ENCODE data around the gene TMEM255B.
A peak's percentile ranks its signal among the peaks of the same experiment; 100 is the strongest.

Gene TMEM255B

DNA sequence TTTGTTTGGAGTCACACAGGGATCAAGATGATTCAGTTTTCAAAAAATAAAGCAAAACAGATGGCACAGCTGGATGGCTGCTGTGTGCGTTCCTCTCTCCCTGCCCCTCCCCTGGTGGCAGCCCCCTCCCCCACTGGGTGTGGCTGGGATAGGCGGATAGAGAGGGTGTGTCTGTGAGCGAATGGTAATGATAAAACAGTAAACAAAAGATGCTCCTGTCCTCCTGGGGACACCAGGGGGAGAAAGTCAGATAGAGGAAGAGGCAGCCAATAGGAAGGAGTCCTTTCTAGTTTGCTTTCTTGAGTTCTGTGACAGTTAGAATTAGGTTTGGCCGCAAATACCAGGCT lies 6.5 kb downstream of the TMEM255B start:
- H3K4me1 ChIP-seq: peaks cover 79% of the 10 kb centered on the region
- peaks cover 16% of the 10 kb centered on the region for H3K9me3 ChIP-seq
- H3K4me2 ChIP-seq: peak overlapping the region; percentile 83; the same call in 1 of the 2 replicates
- H3K4me3 ChIP-seq: no peak overlapping the region
- H3K9ac ChIP-seq: no peak overlapping the region
- no peak overlapping the region for H3K27ac ChIP-seq
- peaks cover 7% of the 10 kb centered on the region; the same call in 1 of the 2 replicates for H3K36me3 ChIP-seq
- peaks cover 18% of the 10 kb centered on the region for H3K27me3 ChIP-seq
- TF ChIP-seq Cebpa-rat (IDR thresholded peaks at IDR 0.05): no peak
- H4K20me1 ChIP-seq: no peaks in the 10 kb centered on the region

DNA sequence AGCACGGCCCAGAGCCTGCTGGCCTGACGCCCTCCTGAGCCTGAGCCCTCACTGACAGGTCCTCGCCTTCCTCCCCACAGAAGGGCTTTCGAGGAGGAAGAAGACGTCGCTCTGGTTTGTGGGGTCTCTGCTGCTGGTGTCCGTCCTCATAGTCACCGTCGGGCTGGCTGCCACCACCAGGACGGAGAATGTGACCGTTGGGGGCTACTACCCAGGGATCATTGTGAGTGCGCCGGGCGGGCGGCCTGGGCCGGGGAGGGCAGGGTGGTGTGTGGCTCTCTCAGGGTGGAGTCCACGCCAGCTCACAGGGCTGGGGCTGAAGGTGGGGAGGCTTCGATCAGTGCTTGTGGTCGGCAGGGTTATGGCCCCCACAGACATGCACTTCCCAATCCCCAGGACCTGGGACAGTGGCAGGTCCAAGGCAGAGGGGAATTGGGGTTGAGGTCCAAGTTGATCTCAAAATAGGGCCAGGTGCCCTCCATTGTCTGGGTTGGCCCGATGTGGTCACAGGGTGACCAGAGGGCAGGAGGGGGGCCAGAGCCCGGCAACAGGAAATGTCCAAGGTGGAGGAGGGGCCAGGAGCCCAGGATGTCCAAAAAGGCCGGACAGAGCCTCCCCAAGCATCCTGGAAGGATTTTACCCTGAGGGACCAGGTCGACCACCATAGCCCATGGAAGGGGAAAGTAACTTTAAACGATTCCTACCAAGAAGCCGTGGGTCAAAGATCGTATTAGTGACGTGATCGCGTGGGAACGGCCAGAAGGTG lies 7.2 kb downstream of the TMEM255B start:
- Histone ChIP-seq H3K4me3 (no peak overlapping the region), H3K9ac (no peak overlapping the region), H3K27ac (no peak overlapping the region), H3K4me1 (peaks cover 79% of the 10 kb centered on the region), H3K4me2 (peak overlapping the region; percentile 83), H3K36me3 (peaks cover 7% of the 10 kb centered on the region; the same call in 1 of the 2 replicates), H3K27me3 (peaks cover 11% of the 10 kb centered on the region), H4K20me1 (no peaks in the 10 kb centered on the region), H3K9me3 (peaks cover 22% of the 10 kb centered on the region)
- TF ChIP-seq Cebpa-rat (IDR thresholded peaks at IDR 0.05): no peak

DNA sequence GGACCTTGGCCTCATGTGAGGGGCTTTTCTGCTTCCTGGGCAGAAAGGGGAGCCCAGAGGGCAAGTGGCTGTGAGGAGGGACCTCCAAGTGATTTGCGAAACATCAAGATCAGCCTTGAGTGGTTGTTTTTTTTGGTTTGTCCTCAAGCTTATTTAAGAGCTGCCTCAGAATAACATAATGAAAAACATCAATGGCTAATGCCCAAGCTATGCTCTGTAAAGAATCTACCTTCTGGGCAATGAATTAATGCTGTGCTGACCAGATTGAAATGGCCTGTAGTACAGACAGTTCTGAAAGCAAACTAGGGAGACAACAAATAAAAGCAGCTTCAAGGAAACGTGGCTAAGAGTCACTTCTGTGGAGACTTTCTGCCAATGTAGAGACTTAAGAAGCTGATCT lies 8.3 kb downstream of the TMEM255B start:
- TF ChIP-seq Cebpa-rat (IDR thresholded peaks at IDR 0.05): no peak
- H3K9me3 ChIP-seq: peaks cover 33% of the 10 kb centered on the region
- peak overlapping the region; percentile 83 for H3K4me2 ChIP-seq
- peaks cover 7% of the 10 kb centered on the region; the same call in 1 of the 2 replicates for H3K36me3 ChIP-seq
- H3K4me1 ChIP-seq: peaks cover 82% of the 10 kb centered on the region
- no peaks in the 10 kb centered on the region for H4K20me1 ChIP-seq
- no peak overlapping the region for H3K4me3 ChIP-seq
- no peak overlapping the region for H3K27ac ChIP-seq
- no peak overlapping the region for H3K9ac ChIP-seq
- H3K27me3 ChIP-seq: peaks cover 3% of the 10 kb centered on the region; the same call in 1 of the 2 replicates

DNA sequence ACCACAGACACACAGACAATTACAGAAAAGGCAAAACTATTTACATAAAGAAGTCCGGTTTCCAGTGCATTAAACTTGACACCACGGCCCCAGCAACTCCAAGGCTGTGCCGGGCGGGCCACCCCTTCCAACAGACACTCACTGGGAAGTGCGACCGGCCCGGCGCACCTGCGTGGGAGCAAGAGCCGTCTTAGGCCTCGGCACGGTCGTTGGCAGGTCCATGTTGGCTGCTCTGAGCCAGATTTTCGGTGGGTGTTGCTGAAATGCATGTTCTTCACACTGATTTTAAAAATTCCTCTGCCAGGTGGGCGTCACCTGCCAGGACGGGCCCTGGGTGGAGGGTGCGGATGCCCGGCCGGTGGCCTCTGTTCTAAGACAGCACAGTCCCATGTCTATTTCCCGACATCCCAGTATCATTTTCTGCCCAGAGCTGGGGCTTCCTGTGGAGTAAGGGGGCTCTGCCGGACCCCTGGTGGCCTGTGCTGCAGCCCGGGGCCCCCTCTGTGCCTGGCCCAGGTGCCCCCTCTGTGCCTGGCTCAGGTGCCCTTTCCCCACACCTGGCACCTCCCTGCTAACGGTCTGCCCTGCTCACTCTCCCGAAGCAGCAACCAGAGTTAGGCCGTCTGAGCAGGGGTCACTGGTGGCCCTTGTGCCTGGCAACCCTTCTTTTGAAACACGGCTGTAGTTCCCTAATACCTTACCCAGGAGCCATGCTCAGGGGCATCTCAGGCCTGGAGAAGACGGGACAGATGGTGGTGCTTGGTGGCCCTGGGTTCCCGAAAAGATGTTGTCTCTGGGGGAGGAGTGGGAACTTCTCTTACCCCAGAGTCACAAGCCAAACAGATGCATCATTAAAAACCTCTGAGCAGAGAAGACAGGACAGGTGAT lies 9.2 kb downstream of the TMEM255B start:
- TF ChIP-seq Cebpa-rat (IDR thresholded peaks at IDR 0.05): no peak
- peaks cover 77% of the 10 kb centered on the region for H3K4me1 ChIP-seq
- H3K36me3 ChIP-seq: peaks cover 7% of the 10 kb centered on the region; the same call in 1 of the 2 replicates
- H4K20me1 ChIP-seq: no peaks in the 10 kb centered on the region
- peak overlapping the region; percentile 83 for H3K4me2 ChIP-seq
- peak overlapping the region; percentile 67 for H3K27ac ChIP-seq
- peak overlapping the region; percentile 55; the same call in 1 of the 2 replicates for H3K9ac ChIP-seq
- peaks cover 40% of the 10 kb centered on the region for H3K9me3 ChIP-seq
- peak overlapping the region; percentile 42 for H3K4me3 ChIP-seq
- H3K27me3 ChIP-seq: no peaks in the 10 kb centered on the region

DNA sequence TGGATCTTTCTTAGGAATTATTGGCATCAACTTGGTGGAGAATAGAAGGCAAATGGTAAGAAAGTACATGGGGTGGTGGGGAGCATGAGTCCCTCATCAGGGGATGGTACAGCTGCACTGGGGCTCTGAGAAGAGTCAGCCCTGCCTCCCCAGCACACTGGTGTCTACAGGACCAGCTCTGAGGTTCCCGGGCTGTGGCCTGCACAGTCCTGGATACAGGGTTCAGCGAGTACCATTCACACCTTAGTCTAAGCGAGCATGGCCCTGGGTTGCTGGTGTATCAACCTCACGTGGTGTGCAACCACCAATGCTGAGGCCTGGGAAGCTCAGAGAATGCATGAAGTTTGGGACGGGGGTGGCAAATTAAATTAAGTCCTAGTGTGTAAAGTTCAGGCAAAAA lies 10.1 kb downstream of the TMEM255B start:
- H3K4me3 ChIP-seq: no peak overlapping the region

DNA sequence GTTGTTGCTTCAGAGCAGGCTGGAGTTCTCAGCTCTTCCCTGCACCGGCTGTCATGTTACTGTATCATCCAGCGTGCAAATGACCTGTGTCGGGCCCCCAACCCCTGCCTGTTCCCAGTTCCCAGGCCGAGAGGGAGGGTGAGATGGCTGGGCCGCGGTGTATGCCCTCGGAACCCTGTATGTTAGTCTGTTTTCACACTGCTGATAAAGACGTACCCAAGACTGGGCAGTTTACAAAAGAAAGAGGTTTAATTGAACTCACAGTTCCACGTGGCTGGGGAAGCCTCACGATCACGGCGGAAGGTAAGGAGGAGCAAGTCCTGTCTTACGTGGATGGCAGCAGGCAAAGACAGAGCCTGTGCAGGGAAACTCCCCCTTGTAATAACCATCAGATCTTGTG lies 10.9 kb downstream of the TMEM255B start:
- peaks cover 70% of the 10 kb centered on the region for H3K4me1 ChIP-seq
- H3K9ac ChIP-seq: no peak overlapping the region
- H3K4me3 ChIP-seq: no peak overlapping the region
- peak overlapping the region; percentile 29; the same call in 1 of the 2 replicates for H3K4me2 ChIP-seq
- H3K36me3 ChIP-seq: peaks cover 7% of the 10 kb centered on the region; the same call in 1 of the 2 replicates
- H3K27ac ChIP-seq: no peak overlapping the region
- H3K27me3 ChIP-seq: no peaks in the 10 kb centered on the region
- no peaks in the 10 kb centered on the region for H4K20me1 ChIP-seq
- peaks cover 43% of the 10 kb centered on the region for H3K9me3 ChIP-seq
- no peak for TF ChIP-seq Cebpa-rat (IDR thresholded peaks at IDR 0.05)

More for the DNA sequence above, 10.1 kb downstream of the TMEM255B start:
- no peaks in the 10 kb centered on the region for H4K20me1 ChIP-seq
- H3K4me2 ChIP-seq: peak overlapping the region; percentile 83; the same call in 1 of the 2 replicates
- no peaks in the 10 kb centered on the region for H3K27me3 ChIP-seq
- no peak overlapping the region for H3K27ac ChIP-seq
- peaks cover 7% of the 10 kb centered on the region; the same call in 1 of the 2 replicates for H3K36me3 ChIP-seq
- TF ChIP-seq Cebpa-rat (IDR thresholded peaks at IDR 0.05): no peak
- peaks cover 70% of the 10 kb centered on the region for H3K4me1 ChIP-seq
- peaks cover 43% of the 10 kb centered on the region for H3K9me3 ChIP-seq
- no peak overlapping the region for H3K9ac ChIP-seq

DNA sequence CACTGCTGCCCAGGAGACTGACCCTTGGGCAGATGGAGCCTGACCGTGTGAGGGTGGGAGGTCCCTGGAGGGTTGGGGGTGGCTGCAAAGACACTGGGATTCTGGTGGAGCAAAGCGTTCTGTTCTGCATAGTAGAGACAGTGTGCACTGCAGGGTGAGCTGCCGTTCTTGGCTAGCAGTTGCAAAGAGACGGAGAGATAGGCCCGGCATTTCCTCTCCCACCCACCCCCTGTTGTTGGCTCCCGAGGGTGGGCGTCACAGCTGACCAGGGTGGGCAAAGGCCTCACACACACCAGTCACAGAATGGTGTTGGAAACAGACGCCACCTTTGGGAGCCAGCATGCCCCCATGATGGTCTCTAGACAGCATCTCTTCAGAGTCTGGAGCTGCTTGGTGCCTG lies 11.4 kb downstream of the TMEM255B start:
- Histone ChIP-seq H3K4me3 (no peak overlapping the region), H3K4me2 (peak overlapping the region; percentile 29; the same call in 1 of the 2 replicates), H4K20me1 (no peaks in the 10 kb centered on the region), H3K4me1 (peaks cover 69% of the 10 kb centered on the region), H3K36me3 (peaks cover 7% of the 10 kb centered on the region; the same call in 1 of the 2 replicates), H3K27me3 (no peaks in the 10 kb centered on the region), H3K9ac (no peak overlapping the region), H3K9me3 (peaks cover 43% of the 10 kb centered on the region), H3K27ac (no peak overlapping the region)
- no peak for TF ChIP-seq Cebpa-rat (IDR thresholded peaks at IDR 0.05)

DNA sequence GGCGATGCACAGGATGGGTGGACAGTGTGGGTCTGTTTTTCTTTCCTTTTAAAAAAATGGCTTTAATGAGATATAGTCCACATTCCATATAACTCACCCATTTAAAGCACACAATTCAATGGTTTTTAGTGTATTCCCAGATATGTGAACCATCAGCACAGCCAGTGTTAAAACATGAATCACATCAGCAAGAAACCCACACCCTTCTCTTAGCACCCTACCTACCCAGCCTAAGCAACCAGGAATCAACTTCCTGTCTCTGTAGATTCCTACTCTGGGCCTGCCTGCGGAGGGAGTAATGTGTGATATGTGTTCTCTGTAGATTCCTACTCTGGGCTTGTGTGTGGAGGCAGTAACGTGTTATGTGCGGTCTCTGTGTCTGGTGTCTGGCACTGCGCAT lies 11.9 kb downstream of the TMEM255B start:
- H4K20me1 ChIP-seq: no peaks in the 10 kb centered on the region
- H3K27me3 ChIP-seq: no peaks in the 10 kb centered on the region
- no peak for TF ChIP-seq Cebpa-rat (IDR thresholded peaks at IDR 0.05)
- H3K4me2 ChIP-seq: no peak overlapping the region; the same call in 1 of the 2 replicates
- H3K4me1 ChIP-seq: peaks cover 68% of the 10 kb centered on the region
- H3K9me3 ChIP-seq: peaks cover 43% of the 10 kb centered on the region
- H3K27ac ChIP-seq: no peak overlapping the region
- no peak overlapping the region for H3K9ac ChIP-seq
- peaks cover 7% of the 10 kb centered on the region; the same call in 1 of the 2 replicates for H3K36me3 ChIP-seq
- H3K4me3 ChIP-seq: no peak overlapping the region

DNA sequence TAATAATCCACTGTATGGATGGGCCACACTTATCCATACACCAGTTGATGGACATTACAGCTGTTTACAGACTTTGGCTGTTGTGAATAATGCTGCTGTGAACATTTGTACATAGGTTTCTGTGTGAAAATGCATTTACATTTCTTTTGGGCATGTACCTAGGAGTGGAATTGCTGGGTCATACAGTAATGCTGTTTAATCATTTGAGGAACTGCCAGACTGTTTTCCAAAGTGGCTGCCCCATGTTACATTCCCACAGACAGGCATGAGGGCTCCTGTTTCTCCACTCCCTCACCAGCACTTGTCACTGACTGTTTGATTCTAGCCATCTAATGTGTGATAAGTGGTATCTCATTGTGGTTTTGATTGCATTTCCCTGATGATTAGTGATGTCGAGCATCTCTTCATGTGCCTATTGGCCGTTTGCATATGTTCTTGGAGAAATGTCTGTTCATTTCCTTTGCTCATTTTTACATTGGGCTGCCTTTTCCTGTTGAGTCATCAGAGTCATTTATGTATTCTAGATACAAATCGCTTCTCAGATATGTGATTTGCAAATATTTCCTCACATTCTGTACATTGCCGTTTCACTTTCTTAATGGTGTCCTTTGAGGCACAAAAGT lies 12.8 kb downstream of the TMEM255B start:
- no peaks in the 10 kb centered on the region for H3K27me3 ChIP-seq
- no peak overlapping the region for H3K9ac ChIP-seq
- peak overlapping the region; percentile 22 for H3K4me2 ChIP-seq
- peaks cover 59% of the 10 kb centered on the region for H3K4me1 ChIP-seq
- no peak for TF ChIP-seq Cebpa-rat (IDR thresholded peaks at IDR 0.05)
- no peak overlapping the region for H3K4me3 ChIP-seq
- H3K9me3 ChIP-seq: peaks cover 43% of the 10 kb centered on the region
- no peaks in the 10 kb centered on the region for H4K20me1 ChIP-seq
- peaks cover 12% of the 10 kb centered on the region; the same call in 1 of the 2 replicates for H3K36me3 ChIP-seq
- H3K27ac ChIP-seq: no peak overlapping the region

All from BLaER1 (cell line).